GM12878 (cell line): ENCODE results near the gene PRR3. TPM values are rescaled to one million over a fixed set of nuclear protein-coding genes. Genes with fewer than 3 reads are reported as not detected.

Source experiments
- ATAC-seq: fragments of 200-7000 bp; cut with Tn5 transposase; 3 replicates; pipeline ENCODE4 v1.9.1; 2020; ENCODE audit warnings: mild to moderate bottlenecking, moderate library complexity
- BruUV-seq: library from RNA; stranded (reverse); fragments of 400-500 nt; replicated peaks from 2 replicates; lab custom pipeline; 2021; lab: Mats Ljungman, UMichigan
- CTCF ChIA-PET: fragments of 300-600 bp; sonication (Branson Sonifier 250); formaldehyde crosslinking; extraction: SDS; loops from one replicate; lab custom pipeline; 2021; ENCODE audit warnings: inconsistent platforms; lab: Yijun Ruan, JAX
- POLR2A ChIA-PET: fragments of 350-600 bp; formaldehyde crosslinking; extraction: SDS; loops from one replicate; lab custom pipeline; 2021; ENCODE audit warnings: inconsistent platforms; lab: Charles Lee
- RAD21 ChIA-PET: fragments of 300-600 bp; sonication (Branson Sonifier 250); formaldehyde crosslinking; loops from one replicate; lab custom pipeline; 2023; ENCODE audit warnings: antibody characterized with exemption; ENCODE audit not compliant: unreplicated experiment; lab: Charles Lee
- SMC1A ChIA-PET: fragments of 300-600 bp; sonication (Branson Sonifier 250); formaldehyde crosslinking; loops from one replicate; lab custom pipeline; 2023; ENCODE audit not compliant: unreplicated experiment, uncharacterized antibody; lab: Charles Lee
- DNase-seq: peaks from one replicate; pipeline ENCODE4 v3.0.0-alpha.2; 2011; ENCODE audit warnings: low read depth, low spot score
- FAIRE-seq: peaks from 3 replicates; lab custom pipeline; 2011; peaks lifted over from hg19 to GRCh38; lab: Jason Lieb, UNC
- H2AFZ ChIP-seq: 2 replicates; pipeline ENCODE4 v1.6.0; 2011; ENCODE audit warnings: low read depth, low read length, control low read depth; ENCODE audit not compliant: control insufficient read depth
- H3K27ac ChIP-seq: 2 replicates; pipeline ENCODE4 v1.5.1; 2011; ENCODE audit warnings: control low read depth; ENCODE audit not compliant: control insufficient read depth, insufficient read depth
- H3K27me3 ChIP-seq, 2 experiments: replicated peaks in 1 of 2; 2 replicates each; pipeline versions ENCODE4 v1.6.0 to v1.6.1; 2011; ENCODE audit warnings: low read length in 1 of 2; ENCODE audit not compliant: control insufficient read depth in 2 of 2, insufficient read depth in 2 of 2
- H3K36me3 ChIP-seq, 2 experiments: 2 replicates each; pipeline ENCODE4 v1.5.1; 2011; ENCODE audit warnings: low read length in 1 of 2; ENCODE audit not compliant: control insufficient read depth in 2 of 2, insufficient read depth in 2 of 2
- H3K4me1 ChIP-seq: 2 replicates; pipeline ENCODE4 v1.6.1; 2011; ENCODE audit warnings: mild to moderate bottlenecking, low read length, moderate library complexity, mixed read lengths; ENCODE audit not compliant: control insufficient read depth, insufficient read depth
- H3K4me2 ChIP-seq: 2 replicates; pipeline ENCODE4 v1.6.0; 2011; ENCODE audit warnings: control low read depth; ENCODE audit not compliant: control insufficient read depth, insufficient read depth
- H3K4me3 ChIP-seq: fragments of 200-600 bp; sonication (generic); 2 replicates; pipeline ENCODE4 v1.5.1; 2016
- H3K79me2 ChIP-seq: 2 replicates; pipeline ENCODE4 v1.6.0; 2011; ENCODE audit warnings: low read length; ENCODE audit not compliant: control insufficient read depth, insufficient read depth
- H3K9ac ChIP-seq: 2 replicates; pipeline ENCODE4 v1.8.0; 2011; ENCODE audit warnings: low read length, control low read depth, mixed read lengths; ENCODE audit not compliant: control insufficient read depth, insufficient read depth
- H3K9me3 ChIP-seq: replicated peaks from 3 replicates; pipeline ENCODE4 v1.5.1; 2011; ENCODE audit warnings: mild to moderate bottlenecking, low read length; ENCODE audit not compliant: control insufficient read depth, insufficient read depth
- H4K20me1 ChIP-seq: 2 replicates; pipeline ENCODE4 v1.6.0; 2011; ENCODE audit not compliant: control insufficient read depth, insufficient read depth
- BCL11A ChIP-seq: IDR thresholded peaks from 2 replicates; pipeline ENCODE4 v1.6.1; 2011; ENCODE audit warnings: low read depth, low read length
- CHD2 ChIP-seq: IDR thresholded peaks from 2 replicates; pipeline ENCODE4 v1.6.1; 2011; ENCODE audit warnings: low read depth, low read length, improper control_type of control experiment, borderline replicate concordance
- EED ChIP-seq: sonication (generic); IDR thresholded peaks from 2 replicates; pipeline ENCODE4 v1.6.1; 2016; ENCODE audit warnings: antibody characterized with exemption, low read depth
- FOXM1 ChIP-seq: IDR thresholded peaks from 2 replicates; pipeline ENCODE4 v1.6.1; 2012; ENCODE audit warnings: low read depth, mild to moderate bottlenecking, inconsistent platforms, low read length, moderate library complexity
- IKZF2 ChIP-seq, 2 experiments: fragments of 450-650 bp; IDR thresholded peaks; 2 replicates each; pipeline ENCODE4 v1.6.1; 2017; ENCODE audit warnings: mild to moderate bottlenecking in 2 of 2, moderate library complexity in 2 of 2
- KLF5 ChIP-seq: fragments of 450-650 bp; IDR thresholded peaks from 2 replicates; pipeline ENCODE4 v1.6.1; 2014; ENCODE audit warnings: mild to moderate bottlenecking; ENCODE audit not compliant: partially characterized antibody
- NBN ChIP-seq: fragments of 450-650 bp; IDR thresholded peaks from 2 replicates; pipeline ENCODE4 v1.6.1; 2016
- POLR2AphosphoS5 ChIP-seq: IDR thresholded peaks from 2 replicates; pipeline ENCODE4 v1.6.1; 2011; ENCODE audit warnings: mild to moderate bottlenecking, low read length, inconsistent platforms
- TCF12 ChIP-seq: IDR thresholded peaks from 2 replicates; pipeline ENCODE4 v1.6.1; 2011; ENCODE audit warnings: low read depth, mild to moderate bottlenecking, low read length
- YY1 ChIP-seq: IDR thresholded peaks from 2 replicates; pipeline ENCODE4 v1.6.1; 2011; ENCODE audit warnings: low read depth, mild to moderate bottlenecking, low read length
- ZNF207 ChIP-seq: fragments of 450-650 bp; IDR thresholded peaks from 2 replicates; pipeline ENCODE4 v1.6.1; 2014; ENCODE audit warnings: antibody characterized with exemption, mild to moderate bottlenecking, borderline replicate concordance
- WGBS: methylation state at CpG from one replicate; pipeline ENCODE4 v1.1.6; 2016; ENCODE audit warnings: low lambda C conversion rate; ENCODE audit not compliant: insufficient replicate concordance, insufficient coverage; ENCODE audit errors: missing lambda C conversion rate; 5-methylcytosine and 5-hydroxymethylcytosine counted together
- in situ Hi-C: fragments of 300-500 bp; cut with MboI; formaldehyde crosslinking; loops from 9 replicates; pipeline ENCODE4 v1.14.3; 2018; ENCODE audit warnings: mixed read lengths
- intact Hi-C: fragments of 100-400 bp; cut with micrococcal nuclease; formaldehyde crosslinking; loops from one replicate; pipeline ENCODE4 v1.14.2; 2022; ENCODE audit not compliant: unreplicated experiment
- polyA plus RNA-seq, 11 experiments: library from polyadenylated mRNA; depleted of rRNA in 4 of 11; unstranded in 6 of 11; stranded (reverse) in 5 of 11; fragments of >200 nt; fragmentation: Nextera tagmentation in 4 of 11; fragmentation: Illumina TruSeq in 1 of 11; extraction: Ambion mirVana in 4 of 11; extraction: Trizol in 1 of 11; gene quantifications; 1 replicate in 1 of 11; 2 replicates in 10 of 11; pipeline versions ENCODE4 v1.2.1 to v1.2.3, GENCODE V29; 2011 to 2016; ENCODE audit warnings: inconsistent platforms in 2 of 11, missing spikeins in 2 of 11, low read depth in 1 of 11
- total RNA-seq, 4 experiments: library from RNA; depleted of rRNA in 3 of 4; stranded (reverse); fragments of >200 nt in 3 of 4; fragmentation: Illumina TruSeq in 1 of 4; extraction: Trizol in 1 of 4; gene quantifications; 2 replicates each; pipeline versions ENCODE4 v1.2.1 to v1.2.3, GENCODE V29; 2013 to 2021
- TF ChIP-seq, protein P1 (sequence below): fragments of 450-650 bp; IDR thresholded peaks from 2 replicates; pipeline ENCODE4 v1.6.1; 2017; ENCODE audit warnings: mild to moderate bottlenecking, low read depth, inconsistent platforms; ENCODE audit not compliant: poor library complexity, severe bottlenecking
- TF ChIP-seq, protein P2 (sequence below): IDR thresholded peaks from 2 replicates; pipeline ENCODE4 v1.6.1; 2012; ENCODE audit warnings: low read depth, low read length, improper control_type of control experiment

PRR3 gene
- total and polyA plus RNA-seq, 10 of the 15 experiments (the other 5 are each of a cell fraction or from before 2014, with no cell fraction given), result 14.0 to 38.2 (median 20.5) TPM

DNA sequence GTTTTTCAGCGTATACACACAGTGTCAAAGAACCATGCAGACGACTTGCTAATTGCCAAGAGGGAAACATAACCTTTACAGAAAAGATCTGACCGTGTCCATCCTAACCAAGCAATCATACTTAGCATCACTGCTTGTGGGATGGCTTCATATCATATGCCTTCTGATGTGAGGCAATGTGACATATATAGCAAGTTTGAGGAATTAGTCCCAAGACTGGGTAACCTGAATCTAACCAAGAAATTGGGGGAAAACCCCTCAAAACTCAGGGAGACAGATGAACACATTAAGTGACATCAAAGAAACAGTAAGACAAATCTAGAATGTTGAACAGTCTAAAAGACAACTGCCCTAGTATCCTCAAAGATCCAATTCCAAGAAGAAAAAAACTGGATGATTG is 19.2 kb upstream of the PRR3 start:
- no TSS peak for BruUV-seq
- Histone ChIP-seq H3K9ac (no peak overlapping the region), H3K4me2 (no peak overlapping the region), H3K4me1 (peaks cover 7% of the 10 kb centered on the region; the same call in 1 of the 2 replicates), H3K79me2 (no peaks in the 10 kb centered on the region), H3K4me3 (no peak overlapping the region), H3K36me3 (no peaks in the 10 kb centered on the region), H4K20me1 (no peaks in the 10 kb centered on the region), H2AFZ (no peak overlapping the region), H3K27ac (no peak overlapping the region), H3K9me3 (no peaks in the 10 kb centered on the region), H3K27me3 (no peaks in the 10 kb centered on the region)
- DNase-seq (no peak), ATAC-seq (no peak), FAIRE-seq (no peak)
- WGBS, result 68% methylated on average over 3 of the region's 3 CpGs
- intact Hi-C loops (no loop called here), in situ Hi-C loops (no loop called here)
- ChIA-PET POLR2A (no interaction called here), CTCF (interaction anchor here (0.9 to 15.6 kb wide), 4 partner anchors 17 to 60 kb away, joined by 3 to 480 read pairs (median 7); no protein-coding TSS in a partner anchor), SMC1A (interaction anchor here (12.5 kb wide), 1 partner anchor 53 kb away, joined by 221 read pairs; no protein-coding TSS in a partner anchor), RAD21 (no interaction called here)
- TF ChIP-seq KLF5, result no peak

DNA sequence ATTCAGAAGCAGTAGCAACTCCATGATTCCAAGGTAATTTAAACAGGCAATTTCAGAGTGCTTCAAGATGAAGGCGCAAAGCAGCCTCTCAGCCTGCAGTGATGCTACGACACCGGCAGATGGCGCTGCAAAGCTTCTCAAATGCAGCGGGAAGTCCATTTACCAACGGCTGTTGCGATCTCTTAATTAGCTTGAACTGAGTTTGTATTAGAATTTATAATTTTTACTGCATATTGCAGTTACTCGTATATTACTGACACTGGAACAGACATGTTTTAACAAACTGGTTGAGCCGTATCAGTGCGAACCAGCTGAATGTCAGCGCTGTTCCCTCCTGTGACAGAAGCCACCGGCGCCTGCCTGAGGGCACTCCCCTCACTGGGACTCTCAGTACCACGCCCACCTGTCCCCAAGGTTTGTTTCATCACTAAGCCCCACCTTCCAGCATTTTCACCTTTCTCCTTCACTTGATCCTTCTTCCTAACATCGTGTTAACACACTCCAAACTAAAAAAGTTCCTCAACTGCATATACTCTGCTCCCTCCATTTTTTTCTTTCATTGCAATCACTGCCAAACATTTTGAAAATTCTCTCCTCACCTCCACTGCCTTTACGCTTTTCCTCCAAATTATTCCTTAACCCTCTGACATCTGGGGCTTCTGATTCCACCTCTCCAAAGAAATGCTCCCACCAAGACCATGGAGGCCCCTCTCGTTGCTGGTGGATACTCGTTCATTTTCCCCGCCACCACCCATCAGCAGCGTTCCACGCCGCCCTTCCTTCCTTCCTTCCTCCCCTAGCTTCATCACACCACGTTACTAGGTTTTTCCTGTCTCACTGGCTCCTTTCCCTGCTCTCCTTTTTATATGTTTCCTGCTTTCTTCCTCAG is 15.3 kb upstream of the PRR3 start:
- Histone ChIP-seq H2AFZ (peak overlapping the region; percentile 67), H3K9ac (no peak overlapping the region), H3K27ac (no peak overlapping the region), H3K79me2 (no peaks in the 10 kb centered on the region), H3K36me3 (peaks cover 0 to 1% of the 10 kb centered on the region in 2 experiments; a peak in 1 of 4 replicates), H3K27me3 (no peaks in the 10 kb centered on the region), H3K4me1 (peaks cover 7% of the 10 kb centered on the region; the same call in 1 of the 2 replicates), H3K4me3 (peak overlapping the region; percentile 60), H4K20me1 (no peaks in the 10 kb centered on the region), H3K4me2 (peak overlapping the region; percentile 80), H3K9me3 (no peaks in the 10 kb centered on the region)
- ATAC-seq, result peak; percentile 88
- ChIA-PET SMC1A (interaction anchor here (0.7 to 12.5 kb wide), 33 partner anchors 11 to 546 kb away, joined by 3 to 221 read pairs (median 4); partner anchors contain the start of genes ABCF1, DHX16 and VARS2), POLR2A (interaction anchor here (0.7 to 1.2 kb wide), 11 partner anchors 12 to 216 kb away, joined by 3 to 5 read pairs (median 3); no protein-coding TSS in a partner anchor), RAD21 (interaction anchor here (0.6 to 8.4 kb wide), 24 partner anchors 9 to 546 kb away, joined by 3 to 159 read pairs (median 4); partner anchors contain the start of gene PRR3), CTCF (interaction anchor here (0.6 to 15.6 kb wide), 53 partner anchors 12 to 731 kb away, joined by 3 to 480 read pairs (median 5); partner anchors contain the start of genes ABCF1, ATAT1, DDR1 and DHX16)
- in situ Hi-C loops, result no loop called here
- under 1% methylated on average over 23 of the region's 23 CpGs for WGBS
- FAIRE-seq, result peak; percentile 92
- peak; percentile 62 for DNase-seq
- no TSS peak for BruUV-seq
- intact Hi-C loops, result loop anchor here (1.0 to 5.0 kb wide), 5 partner anchors 55 to 545 kb away; partner anchors contain the start of gene DHX16
- TF ChIP-seq BCL11A (no peak), TCF12 (no peak), IKZF2 (IDR thresholded peaks at IDR 0.05) (0 out of 4 replicates have a peak, but pooled peaks have one; percentile 10 to 40), ZNF207 (no peak), YY1 (peak; percentile 84), CHD2 (no peak), NBN (peak; percentile 58), EED (no peak), POLR2AphosphoS5 (0 out of 2 replicates have a peak, but pooled peaks have one; percentile 56), FOXM1 (peak; percentile 53; the same call in 1 of the 2 replicates)
- TF ChIP-seq, protein P1, sequence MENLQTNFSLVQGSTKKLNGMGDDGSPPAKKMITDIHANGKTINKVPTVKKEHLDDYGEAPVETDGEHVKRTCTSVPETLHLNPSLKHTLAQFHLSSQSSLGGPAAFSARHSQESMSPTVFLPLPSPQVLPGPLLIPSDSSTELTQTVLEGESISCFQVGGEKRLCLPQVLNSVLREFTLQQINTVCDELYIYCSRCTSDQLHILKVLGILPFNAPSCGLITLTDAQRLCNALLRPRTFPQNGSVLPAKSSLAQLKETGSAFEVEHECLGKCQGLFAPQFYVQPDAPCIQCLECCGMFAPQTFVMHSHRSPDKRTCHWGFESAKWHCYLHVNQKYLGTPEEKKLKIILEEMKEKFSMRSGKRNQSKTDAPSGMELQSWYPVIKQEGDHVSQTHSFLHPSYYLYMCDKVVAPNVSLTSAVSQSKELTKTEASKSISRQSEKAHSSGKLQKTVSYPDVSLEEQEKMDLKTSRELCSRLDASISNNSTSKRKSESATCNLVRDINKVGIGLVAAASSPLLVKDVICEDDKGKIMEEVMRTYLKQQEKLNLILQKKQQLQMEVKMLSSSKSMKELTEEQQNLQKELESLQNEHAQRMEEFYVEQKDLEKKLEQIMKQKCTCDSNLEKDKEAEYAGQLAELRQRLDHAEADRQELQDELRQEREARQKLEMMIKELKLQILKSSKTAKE, result peak; percentile 52
- TF ChIP-seq, protein P2, sequence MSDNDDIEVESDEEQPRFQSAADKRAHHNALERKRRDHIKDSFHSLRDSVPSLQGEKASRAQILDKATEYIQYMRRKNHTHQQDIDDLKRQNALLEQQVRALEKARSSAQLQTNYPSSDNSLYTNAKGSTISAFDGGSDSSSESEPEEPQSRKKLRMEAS, result 0 out of 2 replicates have a peak, but pooled peaks have one; percentile 34
